GM21423 (cell line): ENCODE measurements around the gene IGHMBP2.

Experiments
- ATAC-seq: cut with Tn5 transposase; IDR thresholded peaks from one replicate; pipeline ENCODE4 v1.9.1; 2021; ENCODE audit warnings: mild to moderate bottlenecking, moderate library complexity; ENCODE audit not compliant: unreplicated experiment

IGHMBP2 gene

DNA sequence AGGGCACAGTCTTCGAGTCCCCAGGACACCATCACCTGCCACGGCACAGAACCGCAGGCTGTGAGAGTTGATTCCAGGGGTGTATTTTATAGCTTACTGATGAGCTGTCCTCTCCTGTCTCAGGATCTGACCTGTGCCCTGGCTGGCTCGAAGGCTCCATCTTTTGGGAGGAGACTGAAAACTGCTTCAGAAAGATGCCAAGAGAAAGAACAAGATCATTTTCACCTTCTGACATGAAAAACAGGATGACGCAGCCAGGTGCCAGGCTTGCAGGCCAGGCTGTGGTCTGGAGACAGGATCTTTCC is 74.9 kb downstream of the IGHMBP2 start:
- ATAC-seq = no peak

DNA sequence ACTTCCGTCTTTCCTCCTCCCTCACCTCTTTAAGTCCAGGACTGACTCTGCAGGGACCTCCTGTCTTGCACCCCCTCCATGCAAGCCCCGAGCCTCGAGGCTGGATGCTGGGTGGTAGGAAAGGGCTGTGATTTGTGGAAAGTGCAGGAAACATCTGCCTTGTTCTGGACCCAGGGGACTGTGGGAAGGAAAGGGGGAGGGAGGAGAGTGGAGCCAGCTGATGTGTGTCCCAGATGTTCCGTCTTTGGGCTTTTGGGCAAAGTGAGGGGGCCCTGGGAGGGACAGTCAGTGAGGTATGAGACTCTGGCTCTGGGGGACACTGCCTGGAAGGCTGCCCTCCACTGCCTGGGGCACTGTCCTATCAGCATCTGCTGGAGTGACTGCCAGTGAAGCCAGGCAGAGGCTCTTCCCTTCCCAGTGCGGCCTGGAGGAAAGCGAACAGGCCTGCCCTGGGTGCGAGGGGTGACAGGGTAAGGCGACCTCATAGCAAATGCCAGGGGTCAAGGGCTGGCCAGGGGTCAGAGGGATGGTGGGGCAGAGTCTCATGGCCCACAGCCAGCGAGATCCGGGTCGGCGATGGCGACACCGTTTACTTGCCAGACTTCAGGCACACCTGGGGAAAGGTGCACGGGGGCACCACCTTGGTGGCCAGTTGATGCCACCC is 75.4 kb downstream of the IGHMBP2 start:
- no peak for ATAC-seq

DNA sequence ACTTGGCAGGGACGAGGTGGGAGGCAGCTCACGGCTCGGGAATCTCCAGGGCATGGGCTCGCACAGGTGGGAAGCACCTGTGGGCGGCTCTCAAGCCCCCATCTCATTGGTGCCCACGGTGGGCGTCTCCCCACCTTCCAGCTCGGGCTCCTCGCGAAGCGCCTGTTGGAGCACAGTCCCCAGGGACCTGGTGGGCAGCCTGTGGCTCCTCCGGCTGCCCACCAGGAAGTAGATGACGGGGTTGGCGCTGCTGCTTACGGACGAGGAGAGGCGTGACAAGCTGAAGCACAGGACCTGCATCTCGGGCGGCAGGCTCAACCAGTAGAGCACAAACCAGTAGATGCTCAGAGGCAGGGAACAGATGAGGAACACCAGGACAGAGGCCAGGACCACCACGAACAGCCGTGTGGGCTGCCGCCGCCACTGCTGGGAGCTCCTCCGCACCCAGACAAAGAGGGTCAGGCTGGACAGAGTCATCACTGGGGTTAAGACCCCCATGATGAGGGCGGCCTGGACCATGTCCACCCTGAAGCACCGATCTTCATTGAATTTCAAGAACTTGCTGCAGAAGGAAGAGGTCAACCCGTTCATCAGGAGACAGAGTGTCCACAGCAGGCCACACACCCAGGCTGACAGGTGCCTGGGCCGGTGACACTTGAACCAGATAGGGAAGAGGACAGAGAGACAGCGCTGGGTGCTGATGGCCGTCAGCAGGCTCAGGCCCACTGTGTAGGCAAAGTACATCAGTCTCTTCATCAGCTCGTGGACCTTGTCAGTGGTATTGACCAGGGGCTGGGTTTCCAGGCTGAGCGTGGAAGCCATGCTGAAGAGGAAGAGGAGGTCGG is 76.5 kb downstream of the IGHMBP2 start:
- ATAC-seq = no peak

DNA sequence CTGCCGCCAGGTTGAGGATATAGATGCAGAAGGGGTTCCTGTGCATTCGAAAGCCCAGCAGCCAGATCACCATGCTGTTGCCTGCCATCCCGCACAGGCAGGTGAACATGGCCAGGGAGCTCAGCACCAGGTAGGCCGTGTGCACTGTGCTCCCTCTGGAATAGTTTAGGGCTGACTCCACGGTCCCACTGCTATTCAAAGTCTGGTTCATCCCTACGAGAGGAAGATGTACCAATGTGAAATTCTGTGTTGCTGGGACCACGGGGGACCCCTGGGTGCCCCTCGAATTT is 77.0 kb downstream of the IGHMBP2 start, which contains the start of gene MRGPRD:
MRGPRD (minus strand) TSS at position 211 of the 290 bp plus-strand sequence; CDS start at position 211, 0 bp downstream.
- ATAC-seq = no peak

DNA sequence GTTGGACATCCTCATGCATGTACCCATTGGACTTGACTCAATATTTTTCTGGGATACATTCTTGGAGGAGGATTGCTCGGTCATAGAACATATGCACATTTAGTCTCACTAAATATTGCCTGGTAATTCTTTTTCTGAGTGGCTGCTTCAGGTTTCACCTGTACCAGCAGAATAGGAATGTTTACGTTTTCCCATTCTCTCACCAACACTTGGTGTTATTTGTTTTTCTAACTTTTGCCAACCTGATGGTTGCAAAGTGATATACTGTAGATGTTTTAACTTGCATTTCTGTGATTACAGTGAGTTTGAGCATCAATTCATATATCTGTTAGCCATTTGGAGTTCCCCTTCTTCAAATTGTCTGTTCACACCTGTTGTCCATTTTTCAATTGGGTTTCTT is 78.4 kb downstream of the IGHMBP2 start:
- ATAC-seq = no peak

DNA sequence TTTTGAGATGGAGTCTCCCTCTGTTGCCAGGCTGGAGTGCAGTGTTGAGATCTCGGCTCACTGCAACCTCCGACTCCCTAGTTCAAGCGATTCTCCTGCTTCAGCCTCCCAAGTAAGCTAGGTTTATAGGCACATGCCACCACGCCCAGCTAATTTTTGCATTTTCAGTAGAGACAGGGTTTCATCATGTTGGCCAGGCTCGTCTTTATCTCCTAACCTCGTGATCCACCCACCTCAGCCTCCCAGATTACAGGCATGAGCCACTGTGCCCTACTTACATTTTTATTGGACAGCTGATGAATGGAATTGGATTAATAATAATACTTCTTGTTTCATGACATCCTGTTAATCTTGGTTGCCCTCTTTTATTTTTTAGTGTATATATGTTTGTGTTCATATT is 80.1 kb downstream of the IGHMBP2 start:
- no peak for ATAC-seq

DNA sequence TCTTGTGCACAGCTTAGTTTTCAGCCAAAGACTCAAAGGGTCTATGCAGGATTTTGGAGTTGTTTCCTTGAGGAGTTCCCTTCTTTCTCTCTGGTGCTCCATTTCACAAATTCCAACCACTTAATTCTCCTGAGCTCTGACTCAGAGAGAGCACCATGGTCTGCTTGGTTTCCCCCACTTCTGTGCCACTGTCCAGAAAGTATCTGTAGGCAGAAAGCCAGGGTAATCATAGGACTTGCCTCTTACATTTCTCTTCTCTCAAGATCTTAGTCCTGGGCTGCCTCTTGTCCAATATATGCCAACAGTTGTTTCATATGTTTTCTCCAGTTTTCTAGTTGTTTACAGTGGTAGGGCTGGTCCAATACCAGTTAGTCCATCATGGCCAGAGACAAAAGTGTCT is 83.5 kb downstream of the IGHMBP2 start:
- no peak for ATAC-seq

DNA sequence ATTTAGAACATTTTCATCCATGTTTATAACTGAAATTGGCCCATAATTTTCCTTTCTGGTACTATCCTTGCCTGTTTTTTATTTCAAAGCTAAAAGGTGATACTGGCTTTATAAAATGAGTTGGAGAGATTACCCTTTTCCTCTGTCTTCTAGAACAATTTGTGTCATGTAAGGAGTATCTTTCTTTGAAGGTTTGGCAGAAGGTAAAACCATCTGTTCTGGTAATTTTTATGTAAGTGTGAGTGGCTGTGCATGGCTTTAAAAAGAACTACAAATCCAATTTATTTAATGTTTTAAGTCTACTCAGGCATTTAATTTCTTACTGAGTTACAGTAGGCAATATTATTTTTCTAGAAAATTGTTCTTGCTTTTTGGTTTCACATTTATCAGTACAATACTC is 84.8 kb downstream of the IGHMBP2 start:
- ATAC-seq = no peak
